ENCODE data around the gene ZNF764. TPM values are rescaled to one million over a fixed set of nuclear protein-coding genes. Genes with fewer than 3 reads are reported as not detected.

The ZNF764 gene
- total and polyA plus RNA-seq, 2 experiments from 2014 or later = 5.6 to 12.9 TPM

DNA sequence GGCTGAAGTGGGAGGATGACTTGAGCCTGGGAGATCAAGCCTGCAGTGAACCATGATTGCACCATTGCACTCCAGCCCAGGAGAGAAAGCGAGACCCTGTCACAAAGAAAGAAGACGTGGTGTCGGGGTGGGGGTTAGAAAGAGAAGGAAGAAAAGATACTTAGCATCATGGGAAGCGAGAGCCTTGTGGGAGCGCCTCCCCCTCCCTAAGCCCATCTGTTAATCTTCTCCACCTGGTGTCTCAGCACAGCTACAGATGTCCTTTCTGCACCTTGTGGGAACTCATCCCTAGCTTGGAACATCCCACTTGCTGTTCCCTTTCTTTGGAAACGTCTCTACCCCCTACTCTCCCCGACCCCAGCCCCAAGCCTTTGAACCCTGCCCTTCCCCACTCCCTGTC is 7.4 kb upstream of the ZNF764 start:
- Mint-ChIP-seq H3K27ac (no peak overlapping the region), H3K9me3 (no peaks in the 10 kb centered on the region; the same call in 2 of the 3 replicates), H3K36me3 (ENCODE audit: low read depth) (no peaks in the 10 kb centered on the region), H3K4me3 (no peak overlapping the region), H3K4me1 (peaks cover 15% of the 10 kb centered on the region), H3K27me3 (ENCODE audit: insufficient read depth, low read depth, poor library complexity) (peaks cover 18% of the 10 kb centered on the region)
- 0 out of 2 replicates have a peak, but pooled peaks cover 6% of the 10 kb centered on the region for H3F3A ChIP-seq (replicated peaks; ENCODE audit: low read depth)
- H3K27ac ChIP-seq (ENCODE audit: low read depth) = no peak overlapping the region
- DNase-seq (ENCODE audit: low spot score) (no peak), ATAC-seq (no peak)
- no peaks in the 10 kb centered on the region for H3K27me3 ChIP-seq (ENCODE audit: insufficient read depth)
- H3K9me2 ChIP-seq (ENCODE audit: insufficient read depth) = no peaks in the 10 kb centered on the region
- no peaks in the 10 kb centered on the region for H4K20me1 ChIP-seq (replicated peaks; ENCODE audit: insufficient read depth)
- no peak overlapping the region for H2AFZ ChIP-seq
- no peak for TF ChIP-seq STAT1 (IDR thresholded peaks at IDR 0.05; ENCODE audit: unreplicated experiment)
- TF ChIP-seq EZH2 (IDR thresholded peaks at IDR 0.05; ENCODE audit: low read depth, unreplicated experiment) = no peak
- peaks cover 21% of the 10 kb centered on the region for H3K4me1 ChIP-seq (ENCODE audit: insufficient read depth)
- H3K79me2 ChIP-seq (replicated peaks; ENCODE audit: insufficient read depth) = no peaks in the 10 kb centered on the region
- no peak overlapping the region for H3K4me2 ChIP-seq
- H3K4me3 ChIP-seq = no peak overlapping the region
- no peaks in the 10 kb centered on the region for H3K36me3 ChIP-seq (ENCODE audit: insufficient read depth)

DNA sequence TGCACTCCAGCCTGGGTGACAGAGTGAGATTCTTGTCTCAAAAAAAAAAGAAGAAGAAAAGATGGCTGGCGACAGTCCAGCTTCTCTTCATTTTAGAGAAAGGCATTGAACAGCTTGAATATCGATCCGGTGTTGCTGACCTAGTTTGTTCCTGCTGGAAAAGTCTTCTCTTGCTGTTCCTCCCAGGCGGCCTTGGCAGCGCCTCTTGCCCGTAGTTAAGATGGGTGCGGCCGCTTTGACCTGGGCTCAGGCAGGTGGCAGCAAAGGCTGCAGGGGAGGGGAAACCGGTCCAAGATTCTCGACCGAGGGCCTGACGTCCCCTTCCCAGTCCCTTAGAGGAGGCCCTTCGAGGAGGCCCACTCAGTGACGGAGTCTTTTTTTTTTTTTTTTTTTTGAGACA is 3.8 kb upstream of the ZNF764 start:
- TF ChIP-seq ZNF331 (CRISPR knock-in tag; IDR thresholded peaks at IDR 0.05; ENCODE audit: low read depth) = no peak
- TF ChIP-seq, protein P1, sequence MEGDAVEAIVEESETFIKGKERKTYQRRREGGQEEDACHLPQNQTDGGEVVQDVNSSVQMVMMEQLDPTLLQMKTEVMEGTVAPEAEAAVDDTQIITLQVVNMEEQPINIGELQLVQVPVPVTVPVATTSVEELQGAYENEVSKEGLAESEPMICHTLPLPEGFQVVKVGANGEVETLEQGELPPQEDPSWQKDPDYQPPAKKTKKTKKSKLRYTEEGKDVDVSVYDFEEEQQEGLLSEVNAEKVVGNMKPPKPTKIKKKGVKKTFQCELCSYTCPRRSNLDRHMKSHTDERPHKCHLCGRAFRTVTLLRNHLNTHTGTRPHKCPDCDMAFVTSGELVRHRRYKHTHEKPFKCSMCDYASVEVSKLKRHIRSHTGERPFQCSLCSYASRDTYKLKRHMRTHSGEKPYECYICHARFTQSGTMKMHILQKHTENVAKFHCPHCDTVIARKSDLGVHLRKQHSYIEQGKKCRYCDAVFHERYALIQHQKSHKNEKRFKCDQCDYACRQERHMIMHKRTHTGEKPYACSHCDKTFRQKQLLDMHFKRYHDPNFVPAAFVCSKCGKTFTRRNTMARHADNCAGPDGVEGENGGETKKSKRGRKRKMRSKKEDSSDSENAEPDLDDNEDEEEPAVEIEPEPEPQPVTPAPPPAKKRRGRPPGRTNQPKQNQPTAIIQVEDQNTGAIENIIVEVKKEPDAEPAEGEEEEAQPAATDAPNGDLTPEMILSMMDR (conservative IDR thresholded peaks at IDR 0.05; ENCODE audit: low read depth in 2 of 2) = peak in 1 of 2 experiments; percentile 39; a peak in 2 of 4 replicates
- peak overlapping the region; percentile 88 for H3K4me2 ChIP-seq
- no peak overlapping the region for H3K27ac Mint-ChIP-seq
- H3K4me1 Mint-ChIP-seq = peaks cover 18% of the 10 kb centered on the region
- H3K79me2 ChIP-seq (replicated peaks; ENCODE audit: insufficient read depth) = no peaks in the 10 kb centered on the region; the same call in 1 of the 2 replicates
- peaks cover 28% of the 10 kb centered on the region for H3K27me3 Mint-ChIP-seq (ENCODE audit: insufficient read depth, low read depth, poor library complexity)
- H3K9me2 ChIP-seq (ENCODE audit: insufficient read depth) = 0 out of 2 replicates have a peak, but pooled peaks cover 3% of the 10 kb centered on the region
- H3K9me3 Mint-ChIP-seq = no peaks in the 10 kb centered on the region; the same call in 1 of the 3 replicates
- DNase-seq (ENCODE audit: low spot score) (peak; percentile 32), ATAC-seq (no peak)
- H3K4me3 Mint-ChIP-seq = no peak overlapping the region
- H3K36me3 Mint-ChIP-seq (ENCODE audit: low read depth) = no peaks in the 10 kb centered on the region
- H2AFZ ChIP-seq = peak overlapping the region; percentile 98; the same call in 1 of the 2 replicates
- peak overlapping the region; percentile 68 for H3K4me3 ChIP-seq
- no peaks in the 10 kb centered on the region for H3K36me3 ChIP-seq (ENCODE audit: insufficient read depth)
- H3F3A ChIP-seq (replicated peaks; ENCODE audit: low read depth) = 0 out of 2 replicates have a peak, but pooled peaks cover 15% of the 10 kb centered on the region
- H3K27me3 ChIP-seq (ENCODE audit: insufficient read depth) = no peaks in the 10 kb centered on the region
- H3K4me1 ChIP-seq (ENCODE audit: insufficient read depth) = peaks cover 14% of the 10 kb centered on the region
- H3K27ac ChIP-seq (ENCODE audit: low read depth) = no peak overlapping the region
- no peaks in the 10 kb centered on the region for H4K20me1 ChIP-seq (replicated peaks; ENCODE audit: insufficient read depth)

DNA sequence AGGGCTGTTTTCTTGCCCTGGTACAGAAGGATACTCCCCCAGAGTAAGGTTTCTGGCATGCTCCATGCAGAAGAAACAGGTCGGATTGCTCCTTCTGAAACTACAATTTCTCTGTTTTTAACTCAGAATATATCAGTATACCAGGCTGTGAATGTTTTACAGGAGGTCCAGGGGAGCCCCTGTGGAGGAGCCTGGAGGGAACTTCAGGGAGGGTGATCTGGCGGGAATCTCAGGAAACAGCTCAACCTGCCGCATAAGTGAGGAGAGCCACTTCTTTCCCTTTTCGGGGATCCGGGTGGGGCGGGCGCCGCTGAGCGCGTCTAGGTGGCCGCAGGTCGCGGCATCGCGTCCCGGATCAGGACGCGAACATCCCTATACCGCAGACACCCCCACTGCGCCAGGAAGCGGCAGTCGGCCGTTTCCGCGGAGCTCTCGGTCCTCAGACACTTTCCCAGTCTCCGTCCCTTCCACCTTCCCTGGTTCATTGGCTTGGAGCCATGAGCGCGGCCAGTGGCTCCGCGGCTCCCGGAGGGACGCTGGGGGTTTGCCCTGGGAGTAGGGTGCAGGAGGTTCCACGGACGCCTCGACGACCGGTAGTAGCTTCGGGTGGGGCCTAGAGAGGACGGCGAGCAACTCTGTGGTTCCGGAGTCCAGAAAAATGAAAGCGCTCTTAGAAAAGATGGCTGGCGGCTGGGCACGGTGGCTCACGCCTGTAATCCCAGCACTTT is 3.1 kb upstream of the ZNF764 start:
- peak overlapping the region; percentile 98 for H2AFZ ChIP-seq
- H3K9me2 ChIP-seq (ENCODE audit: insufficient read depth) = 0 out of 2 replicates have a peak, but pooled peaks cover 3% of the 10 kb centered on the region
- peak; percentile 69 for DNase-seq (ENCODE audit: low spot score)
- peak overlapping the region; percentile 88 for H3K4me2 ChIP-seq
- ATAC-seq = peak; percentile 7
- peaks cover 1% of the 10 kb centered on the region; the same call in 2 of the 3 replicates for H3K36me3 Mint-ChIP-seq (ENCODE audit: low read depth)
- no peak overlapping the region for H3K27ac ChIP-seq (ENCODE audit: low read depth)
- peak overlapping the region; percentile 68 for H3K4me3 ChIP-seq
- H3K27me3 ChIP-seq (ENCODE audit: insufficient read depth) = no peaks in the 10 kb centered on the region
- TF ChIP-seq, protein P2, sequence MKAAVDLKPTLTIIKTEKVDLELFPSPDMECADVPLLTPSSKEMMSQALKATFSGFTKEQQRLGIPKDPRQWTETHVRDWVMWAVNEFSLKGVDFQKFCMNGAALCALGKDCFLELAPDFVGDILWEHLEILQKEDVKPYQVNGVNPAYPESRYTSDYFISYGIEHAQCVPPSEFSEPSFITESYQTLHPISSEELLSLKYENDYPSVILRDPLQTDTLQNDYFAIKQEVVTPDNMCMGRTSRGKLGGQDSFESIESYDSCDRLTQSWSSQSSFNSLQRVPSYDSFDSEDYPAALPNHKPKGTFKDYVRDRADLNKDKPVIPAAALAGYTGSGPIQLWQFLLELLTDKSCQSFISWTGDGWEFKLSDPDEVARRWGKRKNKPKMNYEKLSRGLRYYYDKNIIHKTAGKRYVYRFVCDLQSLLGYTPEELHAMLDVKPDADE (IDR thresholded peaks at IDR 0.05) = peak; percentile 15; the same call in 1 of the 2 replicates
- peak; percentile 3 for TF ChIP-seq JUNB (IDR thresholded peaks at IDR 0.05; ENCODE audit: unreplicated experiment)
- no peak for TF ChIP-seq STAT1 (IDR thresholded peaks at IDR 0.05; ENCODE audit: unreplicated experiment)
- H3K79me2 ChIP-seq (replicated peaks; ENCODE audit: insufficient read depth) = no peaks in the 10 kb centered on the region; the same call in 1 of the 2 replicates
- peaks cover 18% of the 10 kb centered on the region for H3K4me1 ChIP-seq (ENCODE audit: insufficient read depth)
- H3K9me3 Mint-ChIP-seq = no peaks in the 10 kb centered on the region; the same call in 1 of the 3 replicates
- peaks cover 27% of the 10 kb centered on the region for H3K27me3 Mint-ChIP-seq (ENCODE audit: insufficient read depth, low read depth, poor library complexity)
- peak overlapping the region; percentile 71 for H3K4me3 Mint-ChIP-seq
- H3F3A ChIP-seq (replicated peaks; ENCODE audit: low read depth) = 0 out of 2 replicates have a peak, but pooled peaks cover 15% of the 10 kb centered on the region
- peaks cover 20% of the 10 kb centered on the region for H3K4me1 Mint-ChIP-seq
- no peak overlapping the region; the same call in 1 of the 2 replicates for H3K27ac Mint-ChIP-seq
- H4K20me1 ChIP-seq (replicated peaks; ENCODE audit: insufficient read depth) = no peaks in the 10 kb centered on the region
- no peaks in the 10 kb centered on the region for H3K36me3 ChIP-seq (ENCODE audit: insufficient read depth)

Data from GM23338 (cell line).